Rectal smooth muscle tissue (tissue), 1 donor: ENCODE measurements around the gene JAKMIP1.

Experiments
- H3K27ac ChIP-seq: one replicate; pipeline ENCODE4 v1.7.0; 2013; ENCODE audit warnings: low read depth, low read length, inconsistent platforms
- H3K27me3 ChIP-seq: one replicate; pipeline ENCODE4 v1.7.0; 2013; ENCODE audit warnings: low read length; ENCODE audit not compliant: control insufficient read depth, insufficient read depth
- H3K36me3 ChIP-seq: one replicate; pipeline ENCODE4 v1.7.0; 2013; ENCODE audit warnings: low read length; ENCODE audit not compliant: control insufficient read depth, insufficient read depth
- H3K4me1 ChIP-seq: one replicate; pipeline ENCODE4 v1.7.0; 2013; ENCODE audit warnings: low read length; ENCODE audit not compliant: control insufficient read depth, insufficient read depth
- H3K4me3 ChIP-seq: one replicate; pipeline ENCODE4 v1.7.0; 2013; ENCODE audit warnings: low read length
- H3K9ac ChIP-seq: one replicate; pipeline ENCODE4 v1.7.0; 2013; ENCODE audit warnings: low read length

JAKMIP1 gene

GRCh38 chr4:6058531-6059374, 141.6 kb downstream of the JAKMIP1 start:
- Histone ChIP-seq H3K27ac (no peak overlapping the region), H3K4me3 (no peak overlapping the region), H3K27me3 (no peaks in the 10 kb centered on the region), H3K4me1 (no peaks in the 10 kb centered on the region), H3K9ac (no peak overlapping the region), H3K36me3 (no peaks in the 10 kb centered on the region)

DNA sequence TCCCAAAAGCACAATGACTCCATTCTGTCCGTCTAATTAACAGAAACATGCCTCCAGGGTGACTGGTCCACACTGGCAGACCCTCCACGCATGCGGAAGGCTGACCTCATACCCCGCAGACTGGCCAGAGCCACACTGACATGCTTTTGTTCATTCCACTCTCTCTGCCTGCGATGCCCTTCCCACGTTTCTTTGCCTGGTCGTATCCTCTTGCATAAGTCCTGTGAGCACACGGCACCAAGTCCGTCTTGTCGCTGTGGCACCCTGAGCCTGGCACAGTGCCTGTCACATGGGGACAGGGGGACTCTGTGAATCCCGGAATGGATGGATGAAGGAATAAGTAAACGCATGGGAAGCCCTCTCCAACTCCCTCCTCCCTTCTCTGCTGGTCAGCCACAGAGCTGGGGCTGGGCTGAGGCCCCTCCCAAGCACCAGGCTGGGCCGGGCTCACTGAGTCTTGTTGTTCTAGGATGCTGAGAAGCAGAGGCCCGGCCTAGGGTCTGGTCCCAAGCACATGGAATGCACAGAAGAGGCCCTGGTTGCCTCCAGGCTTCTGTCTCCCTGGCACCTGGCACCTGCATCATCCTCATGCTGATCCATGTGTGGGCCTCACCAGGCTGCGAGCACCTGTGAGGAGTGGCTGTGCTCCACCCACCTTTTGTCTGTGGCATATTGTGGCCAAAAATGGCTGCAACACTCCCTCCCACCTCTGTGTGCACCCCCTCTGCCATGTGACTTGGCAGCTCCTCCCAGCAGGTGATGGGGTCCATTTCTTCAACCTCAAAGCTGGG, 143.2 kb downstream of the JAKMIP1 start:
- no peaks in the 10 kb centered on the region for H3K36me3 ChIP-seq

DNA sequence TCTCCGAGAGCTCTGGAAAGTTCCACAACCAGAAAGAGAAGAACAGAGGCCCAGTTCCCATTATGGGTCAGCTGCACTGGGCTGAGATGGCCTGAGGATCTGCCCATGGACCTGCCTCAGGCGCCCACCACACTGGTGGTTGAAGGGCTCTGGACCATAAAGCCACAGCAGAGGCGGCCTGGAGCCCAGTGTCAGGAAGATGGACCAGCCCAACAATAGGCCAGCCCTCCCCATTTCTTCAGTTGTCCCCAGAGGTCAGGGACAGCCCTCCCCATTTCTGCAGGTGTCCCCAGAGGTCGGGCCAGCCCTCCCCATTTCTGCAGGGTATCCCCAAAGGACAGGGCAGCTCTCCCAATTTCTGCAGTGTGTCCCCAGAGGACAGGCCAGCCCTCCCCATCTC, 144.9 kb downstream of the JAKMIP1 start:
- Histone ChIP-seq H3K4me3 (no peak overlapping the region), H3K36me3 (no peaks in the 10 kb centered on the region), H3K9ac (no peak overlapping the region), H3K27ac (no peak overlapping the region), H3K27me3 (no peaks in the 10 kb centered on the region), H3K4me1 (no peaks in the 10 kb centered on the region)

More for the DNA sequence above, 143.2 kb downstream of the JAKMIP1 start:
- Histone ChIP-seq H3K9ac (no peak overlapping the region), H3K27me3 (no peaks in the 10 kb centered on the region), H3K27ac (no peak overlapping the region), H3K4me1 (no peaks in the 10 kb centered on the region), H3K4me3 (no peak overlapping the region)

DNA sequence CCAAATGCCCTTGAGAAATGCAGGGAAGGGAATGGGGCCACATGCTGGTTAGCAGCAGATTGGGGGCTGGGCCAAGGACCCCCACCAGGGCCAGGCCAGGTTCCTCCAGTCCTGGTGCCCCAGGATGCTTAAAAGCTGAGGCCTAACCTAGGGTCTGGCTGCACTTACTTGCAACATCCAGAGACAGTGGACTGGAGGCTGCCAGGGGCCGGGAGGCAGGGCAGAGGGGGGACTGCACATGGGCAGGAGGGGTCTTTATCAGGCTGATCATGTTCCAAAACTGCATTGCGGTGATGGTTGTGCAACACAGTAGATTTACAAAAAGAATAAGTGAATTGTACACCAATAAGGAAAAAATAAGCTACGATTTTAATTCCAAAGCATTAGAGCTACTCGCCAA, 145.3 kb downstream of the JAKMIP1 start:
- H3K27me3 ChIP-seq = no peaks in the 10 kb centered on the region
- no peak overlapping the region for H3K4me3 ChIP-seq
- H3K9ac ChIP-seq = no peak overlapping the region
- no peaks in the 10 kb centered on the region for H3K36me3 ChIP-seq
- no peaks in the 10 kb centered on the region for H3K4me1 ChIP-seq
- no peak overlapping the region for H3K27ac ChIP-seq

DNA sequence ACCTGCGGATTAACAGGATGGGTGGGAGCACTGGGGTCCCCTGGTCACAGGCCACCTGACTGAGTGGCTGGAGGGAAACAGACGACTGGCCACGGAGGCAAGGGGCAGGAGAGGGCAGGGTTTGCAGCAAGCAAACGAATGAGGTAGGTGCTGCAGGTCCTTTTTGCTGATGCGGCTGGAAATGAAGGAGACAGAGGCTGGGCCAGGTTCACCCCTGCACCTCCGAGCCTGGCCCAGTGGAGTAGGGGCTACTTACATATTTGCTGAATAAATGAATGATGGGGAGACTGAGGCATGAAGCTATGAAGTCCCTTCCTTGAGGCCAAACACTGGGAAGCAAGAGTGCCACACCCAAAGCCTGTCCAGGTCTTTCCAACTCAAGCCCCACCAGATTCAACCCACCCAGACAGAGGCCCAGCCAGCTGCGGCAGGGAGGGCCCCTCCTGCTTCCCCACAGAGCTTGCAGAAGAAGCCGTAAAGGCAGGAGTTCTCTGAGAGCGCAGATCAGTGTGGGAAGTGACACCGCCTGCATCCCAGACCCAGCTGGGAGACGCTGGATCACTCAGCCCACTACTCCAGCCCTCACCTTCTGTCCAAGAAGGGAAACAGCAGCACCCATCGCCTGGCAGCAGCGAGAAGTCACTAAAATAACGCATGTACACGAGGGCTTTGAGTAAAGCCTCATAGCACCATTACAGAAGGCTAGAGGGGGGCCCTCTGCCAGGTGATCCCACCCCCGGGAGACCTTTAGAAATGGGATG, 146.0 kb downstream of the JAKMIP1 start:
- no peak overlapping the region for H3K4me3 ChIP-seq
- no peaks in the 10 kb centered on the region for H3K27me3 ChIP-seq
- no peaks in the 10 kb centered on the region for H3K36me3 ChIP-seq
- no peaks in the 10 kb centered on the region for H3K4me1 ChIP-seq
- H3K27ac ChIP-seq = no peak overlapping the region
- no peak overlapping the region for H3K9ac ChIP-seq

- H3K4me1 ChIP-seq = no peaks in the 10 kb centered on the region
- H3K27me3 ChIP-seq = no peaks in the 10 kb centered on the region
- no peak overlapping the region for H3K9ac ChIP-seq
- H3K27ac ChIP-seq = no peak overlapping the region
- no peaks in the 10 kb centered on the region for H3K36me3 ChIP-seq
- no peak overlapping the region for H3K4me3 ChIP-seq
Measured at GRCh38 chr4:6052679-6053078, 147.7 kb downstream of the JAKMIP1 start.

GRCh38 chr4:6050551-6050950, 149.8 kb downstream of the JAKMIP1 start:
- Histone ChIP-seq H3K27me3 (no peaks in the 10 kb centered on the region), H3K36me3 (no peaks in the 10 kb centered on the region), H3K4me3 (no peak overlapping the region), H3K27ac (no peak overlapping the region), H3K4me1 (no peaks in the 10 kb centered on the region), H3K9ac (no peak overlapping the region)

GRCh38 chr4:6049985-6050384, 150.4 kb downstream of the JAKMIP1 start:
- no peaks in the 10 kb centered on the region for H3K27me3 ChIP-seq
- no peak overlapping the region for H3K9ac ChIP-seq
- H3K27ac ChIP-seq = no peak overlapping the region
- no peaks in the 10 kb centered on the region for H3K36me3 ChIP-seq
- no peaks in the 10 kb centered on the region for H3K4me1 ChIP-seq
- no peak overlapping the region for H3K4me3 ChIP-seq

- H3K4me3 ChIP-seq = no peak overlapping the region
- H3K4me1 ChIP-seq = no peaks in the 10 kb centered on the region
- no peak overlapping the region for H3K9ac ChIP-seq
- H3K27me3 ChIP-seq = no peaks in the 10 kb centered on the region
- no peaks in the 10 kb centered on the region for H3K36me3 ChIP-seq
- H3K27ac ChIP-seq = no peak overlapping the region
Measured at GRCh38 chr4:6049278-6049677, 151.1 kb downstream of the JAKMIP1 start.

- H3K36me3 ChIP-seq = no peaks in the 10 kb centered on the region
- H3K4me3 ChIP-seq = no peak overlapping the region
- no peaks in the 10 kb centered on the region for H3K27me3 ChIP-seq
- no peaks in the 10 kb centered on the region for H3K4me1 ChIP-seq
- H3K9ac ChIP-seq = no peak overlapping the region
- H3K27ac ChIP-seq = no peak overlapping the region
Measured at GRCh38 chr4:6048537-6048936, 151.8 kb downstream of the JAKMIP1 start.

DNA sequence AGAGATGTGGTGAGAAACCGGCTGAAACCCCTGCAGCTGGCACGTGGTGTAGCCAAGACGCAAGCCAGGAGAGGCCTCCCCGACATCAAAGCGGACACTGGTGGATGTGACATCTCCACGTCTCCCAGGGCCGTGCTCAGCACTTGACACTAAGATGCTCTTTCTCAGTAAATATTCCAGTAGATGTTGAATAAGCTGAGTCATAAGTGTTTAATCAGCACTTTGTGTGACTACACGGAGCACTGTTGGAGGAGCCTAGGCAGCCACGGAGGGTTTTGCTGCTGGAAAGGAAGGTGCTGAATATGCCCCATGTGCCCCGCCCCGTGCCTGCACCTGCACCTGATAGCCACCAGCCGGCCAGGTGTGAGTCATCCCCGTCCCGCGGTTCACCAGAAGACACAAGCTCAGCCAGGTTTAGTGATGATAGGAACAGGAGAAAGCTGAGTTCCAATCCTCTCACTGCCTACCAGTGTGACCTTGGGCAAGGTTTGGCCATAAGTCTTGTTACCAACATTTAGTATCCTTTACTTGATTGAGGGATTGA, 153.1 kb downstream of the JAKMIP1 start:
- Histone ChIP-seq H3K9ac (no peak overlapping the region), H3K27me3 (no peaks in the 10 kb centered on the region), H3K27ac (no peak overlapping the region), H3K4me3 (no peak overlapping the region), H3K4me1 (no peaks in the 10 kb centered on the region), H3K36me3 (no peaks in the 10 kb centered on the region)

DNA sequence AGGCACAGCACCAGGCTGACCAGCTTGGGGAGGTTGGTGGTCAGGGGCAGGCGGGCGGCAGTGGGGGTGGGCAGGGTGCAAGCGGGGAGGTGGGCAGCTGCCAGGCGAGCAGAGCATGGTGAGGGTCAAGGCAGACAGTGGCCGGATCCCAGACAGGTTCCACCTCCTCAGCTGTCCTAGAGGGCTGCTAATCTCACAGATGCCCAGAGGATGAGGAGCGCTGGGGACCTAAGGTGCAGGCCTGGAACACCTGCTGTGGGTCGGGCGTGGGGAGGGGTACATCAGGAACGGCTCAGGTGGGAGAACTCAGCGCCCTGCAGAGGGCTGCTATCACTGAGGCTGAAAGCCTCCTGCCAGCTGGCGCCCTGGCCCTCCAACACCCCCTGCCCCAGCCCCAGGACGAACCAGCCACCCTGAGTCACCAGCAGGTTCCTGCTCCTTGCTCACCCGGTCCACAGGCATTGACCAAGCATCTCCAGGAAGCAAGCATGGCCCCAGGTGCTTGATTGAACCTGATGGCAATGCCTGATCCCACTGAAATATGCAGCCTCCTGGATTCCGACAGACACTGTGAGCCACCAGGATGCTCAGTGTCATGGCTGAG, 153.7 kb downstream of the JAKMIP1 start:
- H3K27ac ChIP-seq = no peak overlapping the region
- no peaks in the 10 kb centered on the region for H3K27me3 ChIP-seq
- no peak overlapping the region for H3K4me3 ChIP-seq
- H3K9ac ChIP-seq = no peak overlapping the region
- no peaks in the 10 kb centered on the region for H3K36me3 ChIP-seq
- H3K4me1 ChIP-seq = no peaks in the 10 kb centered on the region
